Hematopoietic multipotent progenitor cell (in vitro differentiated cells): ENCODE results near the gene TWIST2. TPM values are rescaled to one million over a fixed set of nuclear protein-coding genes. Genes with fewer than 3 reads are reported as not detected.
A peak's percentile ranks its signal among the peaks of the same experiment; 100 is the strongest.

Source experiments
- DNase-seq, 3 donors: peaks; one replicate each; pipeline ENCODE4 v3.0.0-alpha.2; 2011 to 2015; ENCODE audit warnings: low read depth in 2 of 3, low spot score in 2 of 3
- total RNA-seq: library from RNA; depleted of rRNA; stranded (reverse); fragments of >200 nt; gene quantifications from one replicate; pipeline ENCODE4 v1.2.3, GENCODE V29; 2012

The TWIST2 gene
- total RNA-seq, 1 donor: not detected

DNA sequence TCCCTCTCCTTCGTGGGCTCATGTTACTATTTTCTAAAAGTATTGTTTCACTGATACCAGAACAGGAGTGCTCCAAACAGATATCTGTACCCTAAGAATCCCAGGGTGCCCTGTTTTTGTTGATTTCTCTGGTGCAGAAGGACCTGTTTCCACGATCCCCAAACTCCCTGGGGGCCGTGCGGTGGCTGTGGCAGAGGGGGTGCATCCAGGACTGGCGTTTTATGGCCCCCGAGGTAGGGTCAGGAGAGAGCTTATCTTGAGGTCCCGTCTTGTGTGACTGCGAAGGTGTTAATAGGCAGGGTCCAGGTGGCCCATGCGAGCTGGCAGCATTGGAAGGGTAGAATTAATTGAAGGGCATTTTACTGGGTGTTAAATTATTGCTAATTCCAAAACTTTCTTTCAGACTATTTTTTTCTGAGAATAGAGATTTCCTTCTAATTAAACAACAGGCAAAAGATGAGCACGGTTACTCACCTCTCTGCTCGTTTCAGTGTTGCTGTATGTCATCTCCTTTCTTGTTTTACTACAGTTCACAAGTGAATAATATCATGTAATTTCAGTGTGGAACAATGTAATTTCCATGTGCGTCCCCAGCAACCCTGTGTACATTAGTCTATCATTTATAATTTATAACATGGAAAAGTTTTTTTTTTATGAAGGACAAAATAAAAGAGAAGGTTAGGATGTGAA lies 8.2 kb downstream of the TWIST2 start:
- DNase-seq: no peak

DNA sequence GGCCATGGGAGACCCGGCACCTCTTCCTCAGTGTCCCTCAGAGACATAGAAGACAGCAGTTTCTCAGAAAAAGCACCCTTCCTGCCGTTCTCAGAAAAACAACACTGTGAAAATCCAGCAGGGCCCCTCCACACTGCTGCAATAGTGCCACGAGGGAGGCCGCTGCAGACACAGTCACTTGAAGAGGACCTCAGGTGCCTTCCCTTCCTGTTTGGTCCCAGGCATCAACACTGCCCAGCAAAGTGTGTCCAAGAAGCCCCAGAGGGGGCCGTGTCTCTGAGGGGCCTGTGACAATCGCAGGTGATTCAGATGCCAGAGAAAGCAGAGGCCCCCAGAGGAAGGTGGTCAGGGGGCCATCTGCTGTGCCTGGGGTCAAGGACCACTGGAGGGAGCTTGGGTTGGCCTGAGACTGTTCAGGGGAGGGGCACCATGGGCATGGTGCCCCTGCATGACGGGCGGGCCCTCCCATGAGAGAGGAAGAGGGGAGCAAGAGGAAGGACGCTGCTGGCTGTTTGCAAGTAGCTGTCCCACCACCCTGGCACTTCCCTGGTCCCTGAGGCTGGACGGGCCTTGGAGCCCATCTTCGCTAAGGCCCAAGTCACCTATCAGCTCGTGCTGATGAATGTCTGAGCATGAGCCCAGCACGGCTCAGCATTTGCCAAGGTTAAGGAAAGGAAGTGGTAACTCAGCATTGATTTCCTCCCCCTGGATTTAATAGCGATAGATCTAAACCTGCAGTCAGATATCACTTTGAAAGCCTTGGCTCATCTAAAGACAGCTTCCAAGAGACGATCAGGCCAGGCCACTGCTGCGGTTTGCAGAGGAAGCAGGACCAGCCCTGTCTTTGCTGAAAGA lies 9.1 kb downstream of the TWIST2 start:
- DNase-seq: no peak

DNA sequence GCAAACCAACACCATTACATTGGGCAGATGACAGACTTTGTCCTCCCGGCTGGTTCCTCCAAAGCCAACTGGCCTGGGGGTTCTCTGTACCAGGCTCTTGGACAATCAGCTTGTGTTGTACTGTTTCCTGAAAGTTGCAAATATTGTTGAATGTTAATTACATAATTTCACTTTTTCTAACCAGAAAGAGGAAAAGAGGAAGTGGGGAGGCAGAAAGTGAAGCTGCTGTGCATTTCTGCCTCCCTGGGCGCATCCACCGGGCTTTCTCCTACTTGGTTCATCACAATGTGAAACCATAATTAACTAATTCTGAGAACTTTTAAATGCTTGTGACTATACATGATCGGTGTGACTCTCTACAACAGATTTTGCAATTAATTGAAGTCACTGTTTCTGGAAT lies 10.1 kb downstream of the TWIST2 start:
- DNase-seq: peak in 1 of 3 donors; percentile 15

DNA sequence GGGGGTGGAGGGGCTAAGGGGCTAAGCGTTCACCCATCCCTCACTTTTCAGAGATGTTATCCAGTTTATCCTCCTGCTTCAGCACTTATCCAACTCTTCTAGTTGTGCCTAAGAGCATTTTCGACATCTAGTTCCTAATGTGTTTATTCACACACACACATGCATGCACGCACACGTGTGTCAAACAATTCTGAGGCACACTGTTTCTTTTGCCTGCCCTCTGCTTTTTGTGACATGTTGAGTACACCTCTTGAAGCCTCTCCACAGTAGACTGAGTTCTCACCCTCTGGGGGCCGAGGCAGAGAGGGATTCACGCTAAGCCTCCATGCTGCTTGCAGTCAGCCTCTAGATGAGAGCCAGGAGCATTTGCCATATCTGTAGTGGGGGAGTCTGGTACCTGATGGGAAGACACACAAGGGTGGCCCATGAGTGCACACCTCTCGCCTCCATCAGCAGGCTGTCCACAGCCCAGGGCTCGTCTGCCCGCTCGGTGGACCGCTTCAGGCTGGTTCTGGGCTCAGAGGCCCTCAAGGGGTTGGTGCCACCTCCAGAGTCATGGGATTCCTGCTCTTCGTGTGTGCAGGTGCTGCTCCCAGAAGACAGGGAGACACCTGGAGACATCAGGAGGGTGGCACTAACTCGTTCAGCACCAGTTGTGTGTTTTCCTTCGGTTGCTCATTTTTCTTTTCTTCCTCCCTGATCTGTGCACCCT lies 11.9 kb downstream of the TWIST2 start:
- no peak for DNase-seq

DNA sequence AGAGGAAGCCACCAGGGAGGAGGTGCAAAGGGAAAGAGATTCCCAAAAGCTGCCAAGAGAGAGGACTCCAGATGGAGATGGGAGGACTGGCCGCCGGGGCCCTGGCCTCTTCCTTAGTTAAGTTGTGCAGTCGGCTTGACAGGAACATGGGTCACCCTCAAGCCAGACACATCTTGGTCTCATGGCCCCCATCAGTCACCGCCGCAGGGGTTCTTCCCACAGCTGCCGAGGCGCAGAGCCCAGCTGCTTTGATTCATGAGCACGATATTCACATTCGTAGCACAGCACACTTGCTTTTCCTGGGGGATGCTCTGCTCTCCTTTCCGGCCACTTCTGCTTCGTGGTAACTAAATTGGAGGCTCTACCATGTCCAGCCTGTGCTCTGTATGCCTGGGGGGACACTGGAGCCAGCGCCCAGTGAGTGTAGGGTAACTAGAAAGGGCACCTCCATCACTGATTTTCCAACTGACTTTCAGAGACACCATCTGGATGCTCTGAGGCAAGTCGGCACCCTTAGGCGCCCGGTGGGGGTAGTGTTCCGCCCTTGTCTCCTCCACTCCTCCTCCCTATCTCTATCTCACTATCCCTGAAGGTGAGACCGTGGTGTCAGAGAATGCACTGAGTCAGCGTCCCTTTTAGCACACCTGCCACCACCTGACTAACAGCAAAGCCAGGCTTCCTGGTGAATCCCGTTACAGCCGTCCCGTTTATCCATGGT lies 13.3 kb downstream of the TWIST2 start:
- DNase-seq: no peak

DNA sequence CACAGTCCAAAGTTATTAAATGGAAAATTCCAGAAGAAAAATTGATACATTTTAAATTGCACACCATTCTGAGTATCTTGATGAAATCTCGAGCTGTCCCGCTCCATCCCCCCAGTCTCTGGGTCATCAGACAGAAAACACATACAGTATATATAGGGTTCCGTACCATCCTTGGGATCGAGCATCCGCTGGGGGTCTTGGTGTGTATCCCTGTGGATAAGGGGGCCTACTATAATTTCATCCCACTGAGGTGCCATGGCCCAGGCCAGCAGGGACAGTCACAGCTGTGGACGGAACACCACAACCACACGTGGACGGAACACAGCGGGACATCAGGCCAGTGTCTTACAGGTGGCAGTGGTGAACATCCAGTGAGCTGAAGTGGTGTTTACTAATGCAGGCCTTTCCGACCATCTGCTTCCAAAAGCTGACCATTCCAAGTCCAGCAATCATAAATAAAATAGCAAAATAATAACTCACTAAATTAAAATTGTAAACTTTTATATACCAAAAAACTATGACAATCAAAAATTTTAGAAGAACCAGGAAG lies 14.0 kb downstream of the TWIST2 start:
- no peak for DNase-seq

DNA sequence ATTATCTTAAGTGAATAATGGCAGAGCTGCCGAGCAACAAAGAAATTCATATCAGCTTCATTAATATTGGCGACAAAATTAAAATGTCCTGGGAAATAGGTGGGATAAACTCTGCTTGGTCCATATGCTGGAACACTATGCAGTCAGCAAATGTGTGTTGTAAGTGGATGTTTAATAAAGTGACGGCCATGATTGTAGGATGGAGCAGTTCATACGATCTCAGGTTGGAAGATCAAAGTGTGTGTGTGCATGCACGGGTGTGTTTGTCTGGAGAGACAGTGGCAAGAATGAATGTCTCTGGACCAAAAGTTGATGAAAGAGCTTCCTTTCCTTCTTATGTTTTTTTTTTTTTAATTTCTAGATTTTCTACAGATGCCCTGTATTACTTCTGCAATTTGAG lies 14.8 kb downstream of the TWIST2 start:
- DNase-seq: no peak

DNA sequence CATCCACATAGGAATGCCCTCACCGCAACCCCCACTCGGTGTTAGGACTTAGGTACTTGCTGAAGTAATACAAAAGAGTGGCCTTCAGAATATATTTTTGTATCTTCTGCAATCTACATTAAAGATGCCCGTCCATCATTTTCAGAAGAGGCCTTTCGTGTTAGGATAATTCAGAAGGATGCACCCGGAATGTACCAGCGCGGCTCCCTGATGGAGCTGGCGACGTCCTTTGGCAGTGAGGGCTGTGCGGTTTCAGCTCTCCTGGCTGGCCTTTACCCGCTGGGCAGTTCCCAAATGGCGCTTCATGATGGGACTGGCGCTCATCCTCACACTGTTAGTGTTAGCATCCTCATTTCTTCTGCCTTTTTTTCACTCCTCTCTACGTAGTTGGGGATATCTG lies 15.3 kb downstream of the TWIST2 start:
- DNase-seq: no peak

DNA sequence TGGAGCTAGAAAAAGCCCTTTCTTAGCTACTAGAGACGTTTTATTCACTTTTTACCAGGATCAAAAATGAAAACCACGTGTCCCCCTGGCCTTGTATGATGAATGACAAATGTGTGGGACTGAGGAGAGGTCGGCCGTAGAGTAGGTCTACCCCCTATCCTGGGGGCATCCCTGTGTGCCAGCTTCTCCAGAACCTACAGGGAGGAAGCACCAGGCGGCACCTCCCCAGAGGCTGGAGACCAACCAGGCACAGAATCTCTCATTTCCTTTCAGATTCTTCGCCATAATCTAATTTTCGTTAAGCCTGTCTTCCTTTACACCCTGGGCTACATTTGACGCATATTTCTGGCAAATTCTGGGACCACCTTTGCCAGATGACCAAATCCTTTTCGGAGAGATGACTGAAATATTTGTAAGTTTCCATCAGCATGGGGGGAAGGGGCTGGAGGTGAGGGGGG lies 15.9 kb downstream of the TWIST2 start:
- no peak for DNase-seq

DNA sequence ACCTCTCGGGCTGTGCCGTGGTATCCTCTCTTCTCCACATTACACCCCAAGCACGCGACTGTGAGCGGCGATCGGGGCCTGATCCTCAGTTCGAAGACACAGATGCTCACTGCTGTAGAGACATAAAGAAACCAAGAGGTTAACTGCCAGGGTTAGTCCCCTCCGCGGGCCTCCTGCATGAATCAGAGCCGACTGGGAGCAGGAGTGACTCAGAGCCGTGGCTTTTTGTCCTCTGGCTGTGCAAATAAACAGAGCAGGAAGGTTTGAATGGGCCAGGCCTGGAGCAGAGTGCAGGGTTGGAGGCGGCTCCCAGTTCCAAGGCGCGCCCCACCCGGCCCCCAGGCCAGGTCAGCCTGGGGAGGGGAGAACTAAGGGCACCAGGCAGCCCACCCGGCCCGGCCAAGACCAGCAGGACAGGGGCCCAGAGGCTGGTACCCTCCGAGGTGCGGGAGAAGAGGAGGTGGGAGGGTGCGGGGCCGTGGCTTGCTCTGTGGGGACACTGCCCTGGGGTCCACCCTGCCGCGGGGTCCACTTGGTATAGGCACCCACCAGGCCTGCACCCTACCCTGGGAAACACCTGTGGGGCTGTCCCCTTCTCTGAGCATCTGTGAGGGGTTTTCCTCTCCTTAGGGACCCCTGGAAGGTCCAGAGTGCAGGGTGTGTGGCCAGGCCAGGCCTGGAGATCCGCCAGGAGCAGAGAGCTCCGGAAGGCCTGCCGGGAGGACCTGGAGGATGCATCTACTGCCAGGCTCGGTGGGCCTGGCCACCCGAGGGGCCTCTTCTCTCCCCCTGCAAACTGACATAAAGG lies 16.5 kb downstream of the TWIST2 start:
- DNase-seq: no peak

DNA sequence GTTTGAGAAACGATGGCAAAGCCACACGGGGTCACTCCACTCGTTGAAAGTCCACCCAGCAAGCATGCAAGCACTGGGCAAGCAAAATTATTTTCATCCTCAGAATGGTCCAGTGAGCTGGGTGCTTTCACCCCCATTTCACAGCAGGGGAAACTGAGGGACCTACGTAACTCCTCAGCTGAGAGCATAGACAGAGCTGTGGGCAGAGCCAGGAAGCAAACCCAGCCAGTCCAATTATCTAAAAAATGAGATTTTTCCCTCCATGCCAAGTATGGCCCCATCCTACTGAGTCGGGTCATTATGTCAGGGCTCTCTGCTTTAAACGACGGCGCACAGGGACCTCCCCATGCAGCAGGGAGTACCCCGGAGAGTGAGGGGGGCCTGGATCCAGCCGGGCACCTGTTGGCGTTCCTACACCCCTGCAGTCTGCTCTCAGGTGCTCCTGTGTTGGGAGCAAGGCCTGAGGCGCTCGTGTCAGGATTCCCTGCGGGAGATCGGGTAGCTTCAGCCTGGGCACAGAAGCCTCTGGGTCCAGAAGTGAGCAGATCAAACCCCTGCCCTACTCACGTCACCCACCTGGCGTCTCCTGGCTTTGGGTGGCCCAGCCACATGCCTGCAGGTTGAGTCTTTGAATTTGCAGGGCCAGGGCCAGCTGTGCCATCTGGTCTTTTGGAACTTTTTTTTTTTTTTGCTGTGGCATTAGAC lies 17.3 kb downstream of the TWIST2 start:
- DNase-seq: no peak

DNA sequence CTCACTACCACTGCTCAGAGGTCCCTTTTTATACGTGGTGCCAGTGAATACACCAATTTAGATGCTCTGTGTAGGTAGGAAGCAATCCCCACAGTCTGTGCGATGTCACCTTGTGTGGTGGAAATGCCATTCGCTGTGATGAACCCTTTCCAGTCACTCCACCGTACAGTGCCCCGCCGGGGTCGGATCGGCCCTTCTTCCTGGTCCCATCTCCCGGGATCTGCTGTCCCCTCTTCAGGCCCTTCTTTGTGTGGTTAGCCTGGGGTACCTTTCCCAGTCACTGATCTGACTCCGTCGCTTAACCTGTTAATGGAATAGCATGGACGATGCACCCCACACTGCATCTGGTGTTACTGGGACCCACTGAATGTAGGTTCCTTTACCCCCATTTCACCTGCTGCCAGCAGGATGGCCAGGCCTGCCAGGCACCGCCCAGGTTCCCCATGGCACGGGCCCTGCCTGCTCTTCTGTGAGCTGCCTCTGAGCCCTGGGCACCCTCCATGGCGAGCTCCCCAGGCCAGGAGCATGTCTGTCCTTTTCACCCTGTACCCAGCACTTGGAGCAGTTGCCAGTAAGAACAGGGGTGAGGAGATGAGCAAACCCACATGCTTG lies 18.0 kb downstream of the TWIST2 start:
- DNase-seq: no peak

DNA sequence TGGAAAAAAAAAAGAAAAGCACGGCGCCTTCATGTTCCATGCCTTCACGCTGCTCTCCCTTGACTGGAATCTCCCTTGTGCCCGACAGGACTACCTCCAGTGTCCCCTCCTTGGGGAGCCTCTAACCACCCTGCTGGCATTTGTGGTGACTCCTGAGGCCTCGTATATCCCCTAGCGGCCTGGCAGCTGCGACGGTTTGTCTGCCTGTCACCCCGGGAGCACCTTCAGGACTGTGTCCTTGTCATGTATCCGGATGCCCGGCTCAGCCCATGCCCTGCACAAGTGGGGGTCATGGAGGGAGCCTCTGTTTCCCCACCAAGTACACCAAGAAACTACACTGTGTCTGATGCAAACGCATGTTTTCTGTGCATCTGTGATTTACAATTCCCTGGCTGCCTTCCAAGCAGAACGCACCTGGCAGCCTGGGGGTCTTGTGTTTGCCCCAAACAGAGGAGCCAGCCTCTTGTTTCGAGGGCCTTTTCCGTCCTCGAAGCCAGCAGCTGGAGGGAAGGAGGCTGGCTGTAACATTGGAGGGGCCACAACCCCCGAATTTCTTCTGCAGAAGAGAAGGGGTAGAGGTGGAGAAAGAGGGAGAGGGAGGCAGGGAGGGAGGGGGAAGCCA lies 18.9 kb downstream of the TWIST2 start:
- no peak for DNase-seq

DNA sequence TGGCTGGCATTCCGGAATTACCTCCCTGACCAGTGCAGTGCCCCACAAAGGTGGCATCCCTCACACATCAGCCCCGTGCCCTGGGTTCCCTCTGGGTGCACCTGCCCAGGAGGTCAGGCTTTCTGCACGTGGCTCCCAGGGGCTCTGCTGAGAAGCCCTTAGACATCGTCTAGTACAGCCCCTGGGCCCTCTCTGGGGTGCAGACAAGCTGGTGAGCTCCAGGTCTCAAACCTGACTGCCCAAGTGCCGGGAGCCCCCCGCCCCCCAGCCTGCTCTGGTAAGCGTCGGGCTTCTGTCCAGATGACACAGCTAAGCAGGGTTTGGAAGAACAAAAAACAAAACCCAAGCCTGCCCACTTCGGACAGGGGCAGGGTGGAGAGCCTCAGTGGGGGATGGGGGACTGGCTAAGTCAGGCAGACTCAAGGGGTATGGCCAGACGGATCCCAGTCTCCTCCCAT lies 20.2 kb downstream of the TWIST2 start:
- DNase-seq: no peak

DNA sequence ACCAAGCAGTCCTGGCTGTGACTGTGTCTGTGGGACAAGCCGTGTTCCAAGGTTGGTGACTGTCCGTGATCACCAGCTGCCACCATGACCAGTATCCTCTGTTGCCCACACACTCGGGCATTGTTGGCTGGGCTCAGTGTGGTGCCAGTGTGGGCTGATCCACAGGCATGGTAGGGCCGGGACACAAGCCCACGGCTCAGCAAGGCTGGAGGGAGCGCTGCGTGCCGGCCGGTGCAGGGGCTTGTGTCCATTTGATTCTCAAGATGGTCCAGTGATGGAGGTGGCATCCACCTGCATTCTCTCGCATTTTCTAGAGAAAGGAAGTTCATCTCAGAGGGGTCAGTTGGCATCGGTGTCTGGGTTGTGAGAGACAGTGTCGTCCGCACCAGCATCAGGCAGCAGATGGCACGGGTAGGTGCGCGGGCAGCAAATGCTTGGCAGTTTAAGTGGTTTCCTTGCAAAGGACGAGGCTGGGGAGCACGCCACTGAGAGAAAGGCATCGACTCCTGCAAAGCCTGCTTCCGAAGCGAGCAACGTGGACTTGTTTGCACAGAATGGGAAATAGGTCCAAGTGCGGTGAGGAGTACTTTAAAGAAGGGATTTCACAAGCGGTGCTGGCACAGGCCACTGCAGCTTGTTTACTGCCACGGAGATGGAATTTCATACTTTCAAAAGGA lies 20.9 kb downstream of the TWIST2 start:
- no peak for DNase-seq

DNA sequence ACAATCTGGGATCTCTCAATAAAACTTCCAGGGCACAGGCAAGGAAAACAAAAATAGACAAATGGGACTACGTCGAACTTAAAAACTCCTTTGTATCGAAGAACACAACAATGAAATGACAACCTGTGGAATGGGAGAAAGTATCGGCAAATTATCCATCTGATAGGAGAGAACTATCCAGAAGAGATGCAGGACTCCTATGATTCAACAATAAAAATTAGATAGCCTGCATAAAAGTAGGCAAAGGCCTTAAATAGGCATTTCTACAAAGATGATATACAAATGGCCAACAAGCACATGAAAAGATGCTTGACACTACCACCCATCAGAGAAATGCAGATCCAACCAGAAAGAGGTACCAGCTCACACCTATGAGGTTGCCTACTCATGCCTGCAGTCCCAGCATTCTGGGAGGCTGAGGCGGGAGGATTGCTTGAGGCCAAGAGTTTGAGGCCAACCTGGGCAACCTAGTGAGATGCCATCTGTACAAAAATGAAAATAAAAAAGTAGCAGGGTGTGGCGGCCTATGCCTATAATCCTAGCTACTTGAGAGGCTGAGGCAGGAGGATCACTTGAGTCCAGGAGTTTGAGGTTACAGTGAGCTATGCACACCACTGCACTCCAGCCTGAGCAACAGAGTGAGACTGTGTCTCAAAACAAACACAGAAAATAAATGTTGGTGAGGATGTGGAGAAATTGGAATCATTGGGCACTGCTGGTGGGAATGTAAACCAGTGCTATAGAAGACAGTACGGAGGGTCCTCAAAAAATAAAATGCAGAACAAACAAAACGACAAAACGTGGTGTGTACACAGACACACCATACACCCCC lies 21.6 kb downstream of the TWIST2 start:
- DNase-seq: peak in 1 of 3 donors; percentile 3

DNA sequence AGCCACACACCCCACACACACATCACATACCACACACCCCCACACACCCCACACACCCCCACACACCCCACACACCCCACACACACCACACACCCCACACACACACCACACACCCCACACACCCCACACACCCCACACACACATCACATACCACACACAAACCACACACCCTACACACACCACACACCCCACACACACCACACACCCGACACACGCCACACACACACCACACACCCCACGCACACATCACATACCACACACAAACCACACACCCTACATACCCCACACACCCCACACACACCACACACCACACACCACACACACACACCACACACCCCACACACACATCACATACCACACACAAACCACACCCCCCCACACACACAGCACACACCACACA lies 22.4 kb downstream of the TWIST2 start:
- DNase-seq: no peak
